Liver (tissue), 3 donors: ENCODE measurements around the gene CEP68.

Experiments
- ATF3 ChIP-seq: IDR thresholded peaks from 2 replicates; pipeline ENCODE4 v1.6.1; 2016; ENCODE audit warnings: antibody characterized with exemption
- CTCF ChIP-seq: fragments of 150-350 bp; IDR thresholded peaks from 2 replicates; pipeline ENCODE4 v1.5.1; 2017; ENCODE audit warnings: improper control_type of control experiment, low read depth, low read length; ENCODE audit not compliant: missing input control
- EGR1 ChIP-seq, 2 donors: IDR thresholded peaks; 2 replicates each; pipeline ENCODE4 v1.6.1; 2016 to 2018; ENCODE audit warnings: antibody characterized with exemption in 2 of 2, low read depth in 2 of 2
- GABPA ChIP-seq, 2 donors: IDR thresholded peaks in 1 of 2; conservative IDR thresholded peaks in 1 of 2; 2 replicates each; pipeline ENCODE4 v1.6.1; 2016; ENCODE audit warnings: antibody characterized with exemption in 2 of 2, mild to moderate bottlenecking in 1 of 2, moderate library complexity in 1 of 2
- HNF4G ChIP-seq: IDR thresholded peaks from 2 replicates; pipeline ENCODE4 v1.6.1; 2016; ENCODE audit warnings: antibody characterized with exemption
- JUND ChIP-seq, 2 donors: IDR thresholded peaks; 2 replicates each; pipeline ENCODE4 v1.6.1; 2016; ENCODE audit warnings: antibody characterized with exemption in 2 of 2
- MAX ChIP-seq: IDR thresholded peaks from 2 replicates; pipeline ENCODE4 v1.6.1; 2016; ENCODE audit warnings: antibody characterized with exemption
- NR2F2 ChIP-seq: IDR thresholded peaks from 2 replicates; pipeline ENCODE4 v1.6.1; 2016; ENCODE audit warnings: antibody characterized with exemption
- RAD21 ChIP-seq, 2 donors: IDR thresholded peaks; 2 replicates each; pipeline ENCODE4 v1.6.1; 2016; ENCODE audit warnings: antibody characterized with exemption in 2 of 2, mild to moderate bottlenecking in 2 of 2
- REST ChIP-seq: IDR thresholded peaks from 2 replicates; pipeline ENCODE4 v1.6.1; 2016; ENCODE audit warnings: antibody characterized with exemption, mild to moderate bottlenecking
- TAF1 ChIP-seq: conservative IDR thresholded peaks from 2 replicates; pipeline ENCODE4 v1.6.1; 2016; ENCODE audit warnings: antibody characterized with exemption, mild to moderate bottlenecking
- YY1 ChIP-seq: IDR thresholded peaks from 2 replicates; pipeline ENCODE4 v1.6.1; 2016; ENCODE audit warnings: antibody characterized with exemption, mild to moderate bottlenecking
- ZBTB33 ChIP-seq: IDR thresholded peaks from 2 replicates; pipeline ENCODE4 v1.6.1; 2016; ENCODE audit warnings: antibody characterized with exemption
- donor health status: healthy.
- donor health status: healthy.

GRCh38 chr2:65070856-65071255 is 14.6 kb downstream of the CEP68 start:
- no peak for TF ChIP-seq CTCF
- no peak for TF ChIP-seq YY1
- TF ChIP-seq NR2F2: no peak
- no peak for TF ChIP-seq TAF1
- no peak for TF ChIP-seq MAX
- no peak for TF ChIP-seq ZBTB33
- no peak for TF ChIP-seq REST
- no peak for TF ChIP-seq EGR1 (IDR thresholded peaks at IDR 0.05; ENCODE audit: low read depth in 2 of 2)
- no peak for TF ChIP-seq RAD21 (IDR thresholded peaks at IDR 0.05)
- no peak for TF ChIP-seq HNF4G
- no peak for TF ChIP-seq ATF3
- no peak for TF ChIP-seq JUND (IDR thresholded peaks at IDR 0.05)
- TF ChIP-seq GABPA (IDR thresholded peaks at IDR 0.05 in 1 of 2, conservative IDR thresholded peaks at IDR 0.05 in 1 of 2): no peak
